ENCODE results near the gene CXXC5. TPM values are rescaled to one million over a fixed set of nuclear protein-coding genes. Genes with fewer than 3 reads are reported as not detected.

Gene CXXC5
- total and polyA plus RNA-seq, 9 of the 15 experiments (the other 6 are each of a cell fraction or from before 2014, with no cell fraction given), result 1.9 to 123 (median 45.8) TPM

- no peak for TF ChIP-seq ZNF324 (CRISPR knock-in tag; IDR thresholded peaks at IDR 0.05)
- TF ChIP-seq FOXK1 (CRISPR knock-in tag; IDR thresholded peaks at IDR 0.05; ENCODE audit: borderline replicate concordance), result 0 out of 2 replicates have a peak, but pooled peaks have one; percentile 57
- TF ChIP-seq KAT8 (IDR thresholded peaks at IDR 0.05; ENCODE audit: low read depth), result no peak
- peak; percentile 49 to 72; a peak in 2 of 4 replicates for TF ChIP-seq MLLT1 (IDR thresholded peaks at IDR 0.05)
- TF ChIP-seq ZBTB49 (CRISPR knock-in tag; IDR thresholded peaks at IDR 0.05; ENCODE audit: borderline replicate concordance), result no peak; the same call in 1 of the 2 replicates
- 0 out of 4 replicates have a peak, but pooled peaks of 1 of the 2 experiments have one; percentile 33 for TF ChIP-seq BCLAF1 (IDR thresholded peaks at IDR 0.05; ENCODE audit: borderline replicate concordance in 1 of 2, control insufficient read depth in 1 of 2, low read depth in 2 of 2, low read length in 1 of 2)
- TF ChIP-seq HNRNPK (IDR thresholded peaks at IDR 0.05; ENCODE audit: low read depth, low read length, poor library complexity, severe bottlenecking), result peak; percentile 40
- peak; percentile 56; the same call in 1 of the 2 replicates for TF ChIP-seq ESRRA (IDR thresholded peaks at IDR 0.05; ENCODE audit: borderline replicate concordance, low read depth)
- TF ChIP-seq CBFA2T3 (IDR thresholded peaks at IDR 0.05), result peak; percentile 92
- TF ChIP-seq TOE1 (IDR thresholded peaks at IDR 0.05; ENCODE audit: borderline replicate concordance), result peak; percentile 97
- TF ChIP-seq TOE1 (CRISPR knock-in tag; IDR thresholded peaks at IDR 0.05; ENCODE audit: borderline replicate concordance, low read depth), result no peak
- peak; percentile 38 for TF ChIP-seq XRCC5 (IDR thresholded peaks at IDR 0.05; ENCODE audit: low read depth, low read length)
- TF ChIP-seq FIP1L1 (IDR thresholded peaks at IDR 0.05; ENCODE audit: low read depth, low read length, poor library complexity, severe bottlenecking), result peak; percentile 96
- peak; percentile 97 for TF ChIP-seq GATAD2A (IDR thresholded peaks at IDR 0.05)
- TF ChIP-seq RNF2 (IDR thresholded peaks at IDR 0.05), result peak; percentile 89
- TF ChIP-seq, protein P1, sequence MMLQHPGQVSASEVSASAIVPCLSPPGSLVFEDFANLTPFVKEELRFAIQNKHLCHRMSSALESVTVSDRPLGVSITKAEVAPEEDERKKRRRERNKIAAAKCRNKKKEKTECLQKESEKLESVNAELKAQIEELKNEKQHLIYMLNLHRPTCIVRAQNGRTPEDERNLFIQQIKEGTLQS (IDR thresholded peaks at IDR 0.05), result no peak; the same call in 1 of the 2 replicates
- TF ChIP-seq, protein P1 (CRISPR knock-in tag; conservative IDR thresholded peaks at IDR 0.05), result peak; percentile 73; the same call in 1 of the 2 replicates
- peak in 1 of 2 experiments; percentile 86; a peak in 2 of 4 replicates for TF ChIP-seq TRIM24 (IDR thresholded peaks at IDR 0.05)
- no peak for TF ChIP-seq RBM34 (IDR thresholded peaks at IDR 0.05; ENCODE audit: borderline replicate concordance, insufficient read depth, low read length)
- TF ChIP-seq ZSCAN29 (IDR thresholded peaks at IDR 0.05), result peak; percentile 71; the same call in 1 of the 2 replicates
- TF ChIP-seq ZFPM2 (CRISPR knock-in tag; IDR thresholded peaks at IDR 0.05), result no peak
These were observed 10.6 kb upstream of the CXXC5 start (continued) for GRCh38 chr5:139637438-139638089.

Measured in K562 (cell line).